HL-60/S4 (cell line): ENCODE data around the gene ERP27.

Experiments
- in situ Hi-C: fragments of 300-500 bp; cut with MboI; formaldehyde crosslinking; loops from 2 replicates; pipeline ENCODE4 v1.14.3; 2022; ENCODE audit warnings: low sequenced_read_pairs

ERP27 gene

GRCh38 chr12:14960548-14961465, 22.5 kb upstream of the ERP27 start:
- in situ Hi-C loops, result no loop called here

DNA sequence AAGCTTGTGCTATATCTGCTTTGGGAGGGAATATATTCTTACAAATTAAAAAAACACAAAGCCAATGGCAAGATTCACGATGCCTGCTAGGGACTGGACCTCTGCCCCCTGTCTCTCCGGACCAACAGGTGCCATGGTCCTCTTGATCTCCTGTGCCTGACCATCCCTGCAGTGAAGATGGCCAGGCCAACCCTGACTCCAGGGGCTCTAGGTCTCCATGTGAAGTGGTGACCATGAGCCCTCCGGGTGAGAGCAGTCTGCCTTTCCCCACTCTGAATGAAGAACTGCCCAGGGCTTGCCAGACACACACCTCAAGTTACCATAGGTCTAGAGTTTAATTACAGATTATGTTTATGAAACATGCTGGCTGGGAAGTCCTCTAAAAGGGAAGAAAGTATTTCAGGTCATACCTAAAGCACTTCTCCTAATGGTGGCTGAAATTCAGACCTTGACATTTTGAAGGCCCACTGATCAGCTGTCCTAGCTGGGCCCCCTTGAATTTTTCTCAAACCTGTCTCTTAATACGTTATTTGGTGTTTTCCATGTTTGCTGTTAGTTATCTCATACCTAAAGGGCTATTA, 21.7 kb upstream of the ERP27 start:
- in situ Hi-C loops, result no loop called here

DNA sequence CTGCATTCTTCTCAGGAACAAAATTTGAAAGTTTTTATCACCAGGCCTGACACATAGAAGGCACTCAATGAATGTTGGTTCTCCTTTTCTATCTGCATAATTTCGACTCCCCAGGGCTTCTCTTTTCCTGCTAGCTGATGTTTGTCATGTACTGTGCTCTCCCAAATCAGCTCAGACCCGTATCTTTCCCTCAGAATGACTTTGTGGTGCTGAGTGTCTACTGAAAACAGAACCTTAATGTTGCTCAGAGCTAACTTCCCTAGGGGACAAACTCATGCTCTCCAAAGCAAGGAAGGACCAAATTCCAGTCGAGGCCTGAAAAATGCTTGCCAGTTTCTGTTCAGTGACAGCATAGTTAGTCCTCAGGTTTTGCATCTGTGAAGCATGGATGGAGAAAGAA, 21.1 kb upstream of the ERP27 start:
- in situ Hi-C loops, result no loop called here

- in situ Hi-C loops, result no loop called here
These were observed 20.7 kb upstream of the ERP27 start for GRCh38 chr12:14959126-14959440.

- in situ Hi-C loops, result no loop called here
These were observed 20.2 kb upstream of the ERP27 start for GRCh38 chr12:14958361-14959125.

DNA sequence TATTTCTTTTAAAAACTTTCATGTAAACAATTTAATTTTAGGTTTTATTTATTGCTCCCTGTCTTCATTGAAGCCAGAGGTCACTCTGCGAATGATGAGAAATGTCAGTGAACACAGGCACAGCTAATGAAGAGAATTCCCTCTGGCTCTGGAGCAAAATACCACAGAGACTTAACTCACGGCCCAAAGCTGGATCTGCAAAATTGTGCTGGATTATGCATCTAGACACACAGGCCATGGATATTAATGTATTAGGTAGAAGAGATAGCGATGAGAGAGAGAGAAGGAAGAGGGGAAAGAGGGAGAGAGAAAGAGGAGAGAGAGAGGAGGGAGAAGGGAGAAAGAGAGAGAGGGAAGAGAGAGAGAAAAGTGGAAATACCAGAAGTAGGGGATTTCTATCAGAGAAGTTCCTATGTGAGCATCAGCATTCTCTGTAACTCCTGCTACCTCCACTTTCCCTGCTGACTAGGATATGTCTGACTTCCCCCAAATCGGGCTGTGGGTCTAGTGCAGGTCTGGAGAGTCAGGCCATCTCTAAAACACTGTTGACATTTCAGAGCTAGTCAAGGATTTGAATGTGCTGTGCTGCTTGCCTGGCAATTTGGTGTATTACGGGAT, 19.3 kb upstream of the ERP27 start:
- in situ Hi-C loops, result no loop called here

DNA sequence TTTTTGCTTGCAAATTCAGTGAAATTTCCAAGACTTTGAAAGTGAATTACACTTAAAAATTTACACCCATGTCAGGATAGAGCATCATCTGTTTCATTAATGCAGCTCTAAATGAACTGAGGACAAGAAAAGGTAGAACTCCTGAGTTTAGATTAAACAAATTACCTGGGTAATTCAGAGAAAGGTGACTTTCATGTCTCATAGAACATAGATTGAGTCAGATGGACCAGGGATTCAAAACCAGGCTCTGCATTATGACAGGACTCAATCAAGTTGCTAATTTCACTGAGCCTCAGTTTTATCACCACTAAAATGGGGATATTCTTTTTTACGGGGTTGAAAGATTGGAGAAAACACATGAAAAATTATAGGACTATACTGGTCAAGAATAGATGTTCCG, 18.6 kb upstream of the ERP27 start:
- in situ Hi-C loops, result no loop called here

- in situ Hi-C loops, result no loop called here
These were observed 17.9 kb upstream of the ERP27 start for GRCh38 chr12:14956024-14956891.

DNA sequence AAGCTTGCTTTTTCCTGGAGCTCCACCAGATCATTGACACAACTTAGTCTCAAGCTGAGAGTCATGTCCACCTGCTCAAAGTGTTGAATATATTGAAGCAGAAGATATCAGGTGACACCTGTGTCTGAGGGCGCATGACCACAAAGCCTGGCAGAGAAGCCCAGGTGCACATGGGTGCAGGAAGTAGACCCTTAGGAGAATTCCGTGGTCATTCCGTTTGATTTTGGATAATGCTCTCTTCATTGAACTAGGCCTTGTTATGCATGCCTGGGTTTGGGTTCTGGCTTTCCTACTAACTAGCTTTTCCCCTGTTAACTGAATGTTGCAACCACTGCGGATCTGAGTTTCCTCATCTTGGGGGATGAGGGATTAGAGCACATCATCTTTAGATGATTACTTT, 15.9 kb upstream of the ERP27 start:
- in situ Hi-C loops, result no loop called here

- in situ Hi-C loops, result no loop called here
These were observed 15.4 kb upstream of the ERP27 start for GRCh38 chr12:14953752-14954151.

- in situ Hi-C loops, result no loop called here
These were observed 14.1 kb upstream of the ERP27 start for GRCh38 chr12:14952299-14952921.

- in situ Hi-C loops, result no loop called here
These were observed 13.5 kb upstream of the ERP27 start for GRCh38 chr12:14951851-14952250.

GRCh38 chr12:14950982-14951746, 12.8 kb upstream of the ERP27 start:
- in situ Hi-C loops, result no loop called here

- in situ Hi-C loops, result no loop called here
These were observed 12.1 kb upstream of the ERP27 start for GRCh38 chr12:14950421-14950820.

DNA sequence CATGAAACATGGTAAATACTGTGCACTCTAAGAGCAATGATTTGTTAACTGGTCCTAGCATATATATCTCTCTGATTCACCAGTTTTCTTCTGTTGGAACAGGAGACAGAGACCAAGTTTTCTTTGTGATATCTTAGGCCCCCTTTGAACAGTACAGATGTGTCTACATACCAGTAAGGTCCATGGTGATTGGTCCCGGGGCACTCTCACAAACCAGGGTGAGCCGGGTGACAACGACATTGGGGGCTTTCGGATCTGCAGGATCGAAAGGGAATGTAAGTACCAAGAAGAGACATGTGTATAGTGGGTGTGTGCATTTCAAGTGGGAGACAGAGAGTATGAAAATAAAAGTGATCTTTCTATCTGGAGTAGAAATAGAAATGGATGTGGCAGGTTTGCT, 11.3 kb upstream of the ERP27 start:
- in situ Hi-C loops, result no loop called here

DNA sequence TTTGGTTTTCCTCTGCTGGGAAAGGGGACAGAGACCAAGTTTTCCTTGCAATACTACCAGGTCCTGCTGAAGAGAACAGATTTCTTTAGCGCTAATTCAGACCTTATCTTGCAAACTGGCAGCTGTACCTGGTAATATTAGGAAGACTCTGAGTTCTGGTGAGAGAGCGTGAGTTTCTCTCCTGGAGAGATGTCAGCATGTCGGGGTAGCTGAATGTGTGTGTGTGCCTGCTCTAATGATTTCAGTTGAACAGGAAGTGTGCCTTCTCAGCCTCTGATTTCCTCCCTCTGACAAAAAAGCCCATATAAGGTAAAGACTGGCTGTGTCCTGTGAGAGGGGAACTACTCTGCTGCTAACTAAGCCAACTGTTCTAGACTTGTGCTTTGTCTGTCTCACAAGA, 10.3 kb upstream of the ERP27 start:
- in situ Hi-C loops, result no loop called here

DNA sequence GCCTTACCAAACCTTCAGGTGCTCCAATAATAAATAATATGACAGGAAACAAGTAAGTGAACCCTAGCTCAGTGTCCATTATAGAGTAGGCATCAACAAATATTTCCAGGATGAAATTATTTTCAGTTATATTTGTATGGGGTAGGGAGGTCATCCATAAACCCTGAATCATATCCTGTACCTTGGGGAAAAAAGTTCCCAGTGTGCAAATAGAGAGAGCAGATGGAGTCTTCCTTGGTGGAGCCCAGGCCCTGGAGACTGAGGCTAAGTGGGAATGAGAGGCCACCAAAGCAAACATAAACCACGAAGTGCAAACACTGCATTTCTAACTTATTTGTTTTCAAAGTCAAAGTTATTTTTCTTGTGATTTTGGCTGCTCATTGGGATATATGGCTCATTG, 8.5 kb upstream of the ERP27 start:
- in situ Hi-C loops, result no loop called here

GRCh38 chr12:14946162-14946561, 7.8 kb upstream of the ERP27 start:
- in situ Hi-C loops, result no loop called here

- in situ Hi-C loops, result no loop called here
These were observed 4.0 kb upstream of the ERP27 start for GRCh38 chr12:14942196-14942931.
